NCI-H2107 treated with DMSO at 0.1 percent for 48 hours (cell line): ENCODE measurements around the gene RNF220.

Source experiments
- DNase-seq: peaks from one replicate; lab custom pipeline; 2025; ENCODE audit not compliant: unreplicated experiment; lab: John Stamatoyannopoulos, UW

Gene RNF220

GRCh38 chr1:44515416-44515815 is 110.4 kb downstream of the RNF220 start:
- no peak for DNase-seq

GRCh38 chr1:44519035-44519676 is 114.1 kb downstream of the RNF220 start:
- DNase-seq = no peak

- DNase-seq = no peak
Measured at GRCh38 chr1:44521378-44522080, 116.5 kb downstream of the RNF220 start.

GRCh38 chr1:44523593-44524591 is 118.8 kb downstream of the RNF220 start:
- no peak for DNase-seq

GRCh38 chr1:44524655-44525500 is 119.8 kb downstream of the RNF220 start:
- DNase-seq = no peak

- DNase-seq = no peak
Measured at GRCh38 chr1:44526295-44527073, 121.4 kb downstream of the RNF220 start.

GRCh38 chr1:44531785-44532566 is 126.9 kb downstream of the RNF220 start:
- DNase-seq = no peak

- DNase-seq = no peak
Measured at GRCh38 chr1:44532567-44532944, 127.5 kb downstream of the RNF220 start.

GRCh38 chr1:44534771-44535170 is 129.7 kb downstream of the RNF220 start:
- no peak for DNase-seq

GRCh38 chr1:44536357-44537209 is 131.5 kb downstream of the RNF220 start:
- DNase-seq = no peak

- no peak for DNase-seq
Measured at GRCh38 chr1:44537538-44537937, 132.5 kb downstream of the RNF220 start.

GRCh38 chr1:44537956-44538355 is 132.9 kb downstream of the RNF220 start:
- DNase-seq = no peak

GRCh38 chr1:44539991-44540730 is 135.1 kb downstream of the RNF220 start:
- no peak for DNase-seq

- DNase-seq = no peak
Measured at GRCh38 chr1:44542420-44543063, 137.5 kb downstream of the RNF220 start.

- DNase-seq = no peak
Measured at GRCh38 chr1:44543064-44543744, 138.1 kb downstream of the RNF220 start.

GRCh38 chr1:44543786-44544185 is 138.7 kb downstream of the RNF220 start:
- no peak for DNase-seq
